HG03097 (cell line): ENCODE measurements around the gene SMO.
A peak's percentile ranks its signal among the peaks of the same experiment; 100 is the strongest.

ENCODE experiments used
- ATAC-seq: cut with Tn5 transposase; IDR thresholded peaks from one replicate; pipeline ENCODE4 v1.9.1; 2021; ENCODE audit not compliant: unreplicated experiment, low FRiP score

The SMO gene

DNA sequence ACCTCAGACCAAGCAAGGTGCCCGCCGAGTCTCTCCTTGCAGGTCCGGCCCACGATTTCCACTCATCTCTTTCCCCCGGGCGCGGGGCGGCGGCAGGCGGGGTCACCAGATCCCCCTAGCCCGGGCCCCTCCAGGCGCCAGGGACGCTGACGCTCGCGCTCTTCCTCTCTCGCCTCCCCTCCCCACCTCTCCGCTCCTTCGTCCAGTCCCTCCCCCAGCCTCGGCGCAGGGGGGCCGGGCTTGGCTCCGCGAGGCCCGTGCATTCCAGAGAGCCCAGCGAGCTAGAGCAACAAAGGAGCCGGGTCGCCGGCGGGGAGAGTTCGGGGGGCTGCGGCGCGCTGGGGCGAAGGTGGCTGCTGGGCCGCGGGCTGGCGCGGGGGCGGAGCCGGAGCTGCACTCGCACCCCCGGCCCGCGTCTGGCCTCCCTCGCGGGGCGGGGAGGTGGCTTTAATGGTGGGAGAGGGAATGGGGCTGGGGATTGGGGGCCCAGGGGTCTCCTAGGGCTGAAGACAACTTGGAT, at the start of gene SMO:
TSS of gene SMO (plus strand) at position 262 of the 520 bp plus-strand sequence. CDS start 519 bp downstream, outside the sequence.
- no peak for ATAC-seq

DNA sequence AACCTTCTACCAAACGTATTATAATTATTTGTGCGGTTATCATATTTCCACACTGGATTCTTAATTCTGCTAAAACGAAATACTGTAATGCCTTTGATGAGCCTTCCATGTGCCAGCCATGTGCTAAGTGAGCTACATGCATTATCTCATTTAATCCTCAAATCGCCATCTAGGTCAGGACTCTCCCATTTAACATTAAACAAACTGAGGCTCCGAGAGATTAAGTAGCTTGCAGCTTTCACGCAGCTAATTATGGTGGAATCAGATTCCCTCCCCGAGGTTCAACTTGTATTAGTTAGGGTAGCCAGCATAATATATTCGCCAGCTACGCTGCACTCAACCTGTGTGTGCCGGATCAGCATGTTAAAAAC, 44.7 kb upstream of the SMO start:
- no peak for ATAC-seq

DNA sequence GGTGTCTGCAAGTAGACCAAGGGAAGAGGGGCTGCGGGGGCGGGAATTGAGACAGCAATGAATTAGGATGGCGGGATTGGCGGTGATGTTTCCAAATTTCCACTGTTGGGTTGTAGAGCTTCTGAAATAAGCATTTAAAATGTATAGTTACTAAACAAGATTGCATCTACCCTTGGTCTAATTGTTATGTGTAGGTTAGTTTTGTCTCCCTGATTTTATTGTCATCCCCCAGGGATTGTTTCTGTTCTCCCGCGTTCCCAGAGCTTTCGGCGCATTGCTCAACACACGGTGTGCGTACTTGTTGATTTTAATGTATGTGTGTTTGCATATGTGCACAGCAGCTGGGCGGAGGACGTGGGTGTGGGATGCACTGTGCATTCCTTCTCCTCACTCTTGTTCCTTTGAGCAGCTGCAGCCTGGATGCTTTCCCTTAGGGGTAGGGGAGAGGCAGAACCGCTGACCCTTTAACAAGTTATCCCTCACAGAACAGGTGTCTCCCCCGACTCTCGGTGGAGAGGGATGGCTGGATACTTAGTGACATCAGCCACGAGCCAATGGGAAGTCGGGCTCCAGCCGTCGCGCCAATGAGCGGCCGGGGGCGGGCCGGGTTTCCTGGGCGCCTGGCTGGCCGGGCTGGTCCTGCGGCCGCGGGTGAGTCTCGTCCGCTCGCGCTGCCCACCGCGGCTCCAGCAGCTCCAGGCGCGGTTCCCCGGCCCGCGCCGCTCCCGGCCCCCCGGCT, 44.2 kb upstream of the SMO start, which contains the start of gene TSPAN33:
TSS of gene TSPAN33 (plus strand) at position 613 of the 739 bp plus-strand sequence. CDS start 274 bp downstream, outside the sequence.
- ATAC-seq, result peak; percentile 70

DNA sequence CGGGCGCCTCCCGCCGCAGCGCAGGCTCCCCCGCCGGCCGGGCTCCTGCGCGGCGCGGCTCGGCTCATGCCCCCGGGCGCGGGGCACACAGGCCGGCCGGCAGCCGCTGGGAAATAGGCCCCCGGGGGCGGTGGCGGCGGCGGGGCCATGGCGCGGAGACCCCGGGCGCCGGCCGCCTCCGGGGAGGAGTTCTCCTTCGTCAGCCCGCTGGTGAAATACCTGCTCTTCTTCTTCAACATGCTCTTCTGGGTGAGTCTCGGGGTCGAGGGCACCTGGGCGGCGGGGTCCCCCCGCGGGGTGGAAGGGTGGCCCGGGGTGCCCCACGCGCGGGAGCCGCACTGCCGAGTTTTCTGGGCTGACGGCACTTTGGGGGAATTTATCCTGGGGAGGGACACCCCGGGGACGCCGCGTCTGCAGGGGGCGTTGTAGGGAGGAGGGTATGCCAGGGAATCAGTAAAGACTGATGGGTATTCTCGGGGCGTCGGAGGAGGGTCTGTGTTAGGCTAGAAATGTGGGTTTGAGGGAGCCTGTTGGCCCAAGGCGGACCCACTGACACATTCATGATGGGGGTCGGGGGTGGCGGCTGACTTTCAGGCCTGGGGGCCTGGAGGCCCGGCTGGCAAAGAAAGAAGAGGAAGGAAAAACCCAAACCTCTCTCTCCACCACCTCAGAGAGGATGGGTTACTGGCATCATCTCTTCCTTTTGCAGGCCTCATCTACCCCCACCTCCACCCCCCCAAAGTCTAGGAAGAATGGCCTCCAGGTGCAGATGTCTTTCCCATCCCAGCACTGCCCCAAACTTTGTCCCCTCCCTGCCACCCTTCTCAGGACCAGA, 43.4 kb upstream of the SMO start:
- ATAC-seq, result no peak

DNA sequence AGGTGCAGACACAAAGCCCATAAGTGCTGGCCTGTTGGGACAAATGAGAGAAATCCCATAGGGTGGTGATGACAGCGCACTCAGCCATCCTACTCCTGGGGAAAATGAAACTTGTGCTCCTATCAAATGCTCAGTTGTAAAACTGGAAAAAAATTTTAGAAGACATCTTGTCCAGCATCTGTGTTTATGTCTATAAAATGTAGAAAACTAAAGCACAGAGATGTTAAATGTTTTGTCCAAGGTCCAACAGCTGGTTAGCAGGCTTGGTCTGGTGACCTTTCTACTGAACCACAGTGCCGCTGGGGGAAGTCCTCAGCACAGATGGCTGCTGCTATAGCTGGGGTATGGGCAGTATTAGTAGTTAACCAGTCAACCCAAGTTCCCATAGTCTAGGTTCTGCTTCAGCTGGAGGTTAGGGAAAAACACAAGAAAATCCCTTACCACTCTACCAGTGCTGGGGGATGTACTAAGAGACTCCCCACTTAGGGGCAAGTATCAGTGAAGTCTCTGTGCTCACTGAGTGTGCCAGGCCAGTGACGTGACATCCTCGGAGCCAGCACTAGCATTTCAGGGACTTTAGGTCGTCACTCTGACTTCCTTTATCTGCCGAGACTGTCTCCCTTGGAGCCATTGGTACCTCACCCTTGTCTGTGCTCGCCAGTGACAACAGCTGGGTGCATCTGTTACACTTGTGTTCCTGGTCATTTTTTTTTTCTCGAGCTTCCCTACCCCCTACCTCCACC, 42.0 kb upstream of the SMO start:
- ATAC-seq, result peak; percentile 57

DNA sequence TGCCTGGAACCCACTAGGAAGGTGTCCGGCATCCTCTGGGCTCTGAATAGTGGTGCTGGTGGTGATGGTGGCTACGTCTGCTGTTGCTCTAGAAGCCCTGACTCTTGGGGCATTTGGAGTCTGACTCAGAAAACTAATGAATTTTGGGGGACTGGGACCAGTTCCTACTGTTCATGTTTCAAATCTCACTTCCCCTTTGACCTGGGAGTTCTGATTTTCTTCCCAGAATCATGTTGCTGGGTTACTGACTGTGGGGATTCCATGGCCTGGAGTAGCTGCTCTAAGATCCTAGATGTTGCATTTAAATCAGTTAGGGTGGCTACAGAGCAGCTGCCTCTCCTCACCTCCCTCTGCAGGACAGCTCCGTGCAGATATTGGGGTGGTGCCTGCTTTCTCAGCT, 40.7 kb upstream of the SMO start:
- ATAC-seq, result no peak

DNA sequence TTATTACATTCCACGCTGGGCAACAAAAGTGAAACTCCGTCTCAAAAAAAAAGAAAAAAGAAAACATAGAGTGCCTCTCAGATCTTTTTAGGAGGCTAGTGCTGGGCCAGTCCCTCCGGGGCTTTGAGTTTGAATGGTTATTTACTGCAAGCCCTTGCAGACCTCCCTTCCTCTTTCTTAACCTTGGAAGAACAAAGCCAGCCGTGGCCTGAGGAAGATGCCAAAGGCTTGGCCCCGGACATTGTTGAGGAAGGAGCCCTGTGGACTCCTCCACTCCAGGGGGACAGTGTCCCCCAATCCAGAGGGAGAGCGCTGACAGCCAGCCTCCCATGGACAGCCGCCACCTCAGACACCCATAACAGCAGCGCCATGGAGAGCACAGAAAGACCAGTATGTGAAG, 38.9 kb upstream of the SMO start:
- ATAC-seq, result no peak

DNA sequence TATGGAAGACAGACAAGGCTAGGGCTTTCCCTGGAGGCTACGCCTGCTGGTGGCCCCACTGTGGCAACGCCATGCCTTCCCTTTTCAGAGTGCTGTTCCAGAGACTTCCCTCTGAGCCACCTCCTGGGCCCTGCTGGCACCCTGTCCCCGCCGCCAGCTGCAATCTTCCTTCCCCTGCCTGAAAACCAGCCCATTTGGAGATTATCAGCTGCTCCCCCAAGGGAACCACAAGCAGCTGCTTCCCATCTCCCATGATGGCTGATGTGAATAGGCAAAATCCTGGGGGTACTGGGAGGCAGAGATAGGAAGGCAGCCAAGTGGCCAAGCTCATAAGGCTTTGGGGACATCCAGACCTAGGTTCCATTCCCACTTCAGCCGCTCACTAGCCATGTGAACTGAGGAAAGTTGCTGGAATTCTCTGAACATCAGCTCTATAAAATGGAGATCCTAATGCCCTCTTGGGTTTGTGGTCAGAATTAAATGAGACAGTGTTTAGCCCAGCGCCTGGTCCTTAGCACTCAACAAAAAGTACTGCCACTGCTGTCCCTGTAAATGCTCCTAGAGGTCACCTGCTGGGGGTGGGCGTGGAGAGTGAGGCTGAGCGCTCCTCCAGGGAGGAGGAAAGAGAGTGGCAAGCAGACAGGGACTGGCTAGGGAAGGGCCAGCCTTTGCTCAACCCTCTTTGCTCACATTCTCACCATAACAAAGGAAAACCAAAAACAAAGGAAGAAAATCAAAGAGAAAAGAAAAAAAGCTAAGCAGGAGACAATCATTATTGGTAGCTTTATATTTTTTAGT, 38.0 kb upstream of the SMO start:
- ATAC-seq, result no peak

DNA sequence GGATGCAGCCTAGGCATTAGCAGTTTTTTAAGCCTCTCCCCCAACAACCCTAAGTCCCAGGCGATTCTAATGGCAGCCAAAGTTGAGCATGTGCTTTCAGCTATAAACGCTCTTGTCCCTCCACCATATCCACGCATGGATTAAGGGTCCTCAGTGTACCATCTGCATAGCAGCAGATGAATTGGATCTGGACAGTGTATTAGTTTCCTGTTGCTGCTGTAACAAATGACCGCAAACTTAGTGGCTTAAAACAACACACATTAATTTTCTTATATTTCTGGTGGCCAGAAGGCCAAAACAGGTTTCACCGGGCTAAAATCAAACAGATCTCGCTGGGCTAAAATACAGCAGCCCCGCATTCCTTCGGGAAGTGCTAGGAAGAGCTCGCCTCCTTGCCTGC, 30.8 kb upstream of the SMO start:
- no peak for ATAC-seq

DNA sequence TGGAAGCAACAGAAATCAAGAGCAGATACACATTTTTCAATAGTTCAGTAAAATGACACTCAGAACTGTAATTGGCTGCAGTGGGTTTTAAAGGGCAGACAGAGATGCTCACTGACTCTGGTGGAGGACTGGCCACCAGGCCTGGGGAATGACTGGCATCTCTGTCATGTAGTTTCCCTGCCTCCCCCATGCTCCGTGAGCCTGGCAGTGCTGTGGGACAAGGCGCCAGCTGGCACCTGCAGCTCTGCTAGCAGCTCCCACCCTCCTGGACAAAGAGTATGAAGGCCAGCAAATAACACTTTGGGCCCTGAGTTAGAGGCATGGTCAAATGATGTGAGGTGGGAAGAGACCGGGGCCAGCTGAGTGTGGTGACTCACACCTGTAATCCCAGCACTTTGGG, 28.9 kb upstream of the SMO start:
- no peak for ATAC-seq

DNA sequence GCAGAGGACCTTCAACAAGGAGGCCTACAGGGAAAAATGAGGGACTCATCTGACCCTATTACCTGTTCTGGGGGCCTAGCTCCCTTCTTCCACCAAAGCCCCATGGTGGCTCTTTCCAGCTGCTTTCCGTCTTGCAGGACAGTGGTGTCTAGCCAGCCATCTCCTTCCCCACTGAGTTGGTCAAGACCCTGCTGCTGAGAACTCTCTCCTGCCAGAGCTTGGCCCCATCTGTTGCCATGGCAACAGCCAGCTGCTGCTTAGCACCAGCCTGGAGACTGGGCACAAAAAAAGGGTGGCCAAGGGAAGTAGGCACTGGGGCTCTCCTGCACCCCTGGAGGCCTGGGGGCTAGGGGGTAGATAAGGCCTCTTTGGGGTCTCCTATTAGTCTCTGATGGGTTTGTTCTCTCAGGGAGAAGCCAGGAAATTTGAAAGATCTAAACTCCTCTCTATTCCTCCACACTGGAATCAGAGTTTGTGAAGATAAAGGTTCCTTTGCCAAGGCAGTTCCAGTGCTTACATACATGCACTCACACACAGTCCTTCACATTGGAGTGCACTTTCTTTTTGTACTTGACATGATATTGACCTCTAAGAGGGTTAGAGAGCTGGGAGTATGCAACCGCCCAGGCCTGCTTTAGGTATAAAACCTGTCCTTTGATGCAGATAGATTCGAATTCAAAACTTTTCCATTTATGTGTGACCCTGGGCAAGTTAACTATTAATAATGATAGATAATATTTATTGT, 28.1 kb upstream of the SMO start:
- ATAC-seq, result no peak

DNA sequence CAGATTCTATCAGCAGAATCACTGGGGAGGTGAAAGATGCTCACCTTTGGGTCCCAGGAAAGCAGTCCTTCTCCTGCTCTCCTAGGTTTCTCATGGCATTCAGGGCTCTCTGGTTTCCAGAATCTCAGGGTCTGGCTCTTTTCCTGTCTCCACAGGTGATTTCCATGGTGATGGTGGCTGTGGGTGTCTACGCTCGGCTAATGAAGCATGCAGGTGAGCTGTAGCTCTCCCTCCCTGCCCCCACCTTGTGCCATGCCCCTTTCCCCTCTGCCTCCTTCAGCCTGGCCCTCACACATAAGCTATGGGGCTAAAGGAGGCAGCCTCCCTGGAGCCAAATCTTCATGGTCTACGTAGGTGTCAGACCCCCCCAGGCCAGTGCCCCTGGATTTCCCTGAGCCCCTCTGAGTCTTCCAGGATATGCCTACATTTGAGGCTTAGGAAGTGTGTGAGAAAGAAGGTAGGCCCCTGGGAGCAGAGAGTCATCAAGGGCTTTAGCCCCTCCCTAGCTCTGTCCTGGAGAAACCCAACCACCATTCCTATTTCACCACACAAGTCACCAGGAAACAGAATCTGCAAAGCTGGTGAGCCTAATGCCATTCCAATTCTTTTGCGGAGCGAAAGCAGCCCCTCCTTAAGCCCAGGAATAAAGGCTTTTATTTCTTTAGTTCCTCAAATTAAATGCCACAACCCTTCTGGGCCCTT, 26.8 kb upstream of the SMO start:
- no peak for ATAC-seq

DNA sequence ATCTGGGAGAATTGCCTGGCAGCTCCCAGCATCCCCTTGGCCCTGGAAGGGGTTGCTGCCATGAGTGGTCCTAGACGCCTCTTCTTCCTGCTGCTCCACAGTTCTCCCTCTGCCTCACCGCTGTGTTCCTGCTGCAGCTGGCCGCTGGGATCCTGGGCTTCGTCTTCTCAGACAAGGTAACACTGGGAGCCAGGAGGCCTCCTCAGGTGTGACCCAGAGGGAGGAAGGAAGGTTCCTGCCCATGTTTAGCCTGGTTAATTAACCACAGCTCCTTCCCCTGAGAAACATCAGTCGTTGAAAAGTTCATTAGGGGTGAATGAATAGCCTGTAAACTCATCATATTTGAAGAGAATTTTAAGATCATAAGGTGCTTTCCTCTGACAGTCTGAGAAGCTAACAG, 25.7 kb upstream of the SMO start:
- no peak for ATAC-seq

DNA sequence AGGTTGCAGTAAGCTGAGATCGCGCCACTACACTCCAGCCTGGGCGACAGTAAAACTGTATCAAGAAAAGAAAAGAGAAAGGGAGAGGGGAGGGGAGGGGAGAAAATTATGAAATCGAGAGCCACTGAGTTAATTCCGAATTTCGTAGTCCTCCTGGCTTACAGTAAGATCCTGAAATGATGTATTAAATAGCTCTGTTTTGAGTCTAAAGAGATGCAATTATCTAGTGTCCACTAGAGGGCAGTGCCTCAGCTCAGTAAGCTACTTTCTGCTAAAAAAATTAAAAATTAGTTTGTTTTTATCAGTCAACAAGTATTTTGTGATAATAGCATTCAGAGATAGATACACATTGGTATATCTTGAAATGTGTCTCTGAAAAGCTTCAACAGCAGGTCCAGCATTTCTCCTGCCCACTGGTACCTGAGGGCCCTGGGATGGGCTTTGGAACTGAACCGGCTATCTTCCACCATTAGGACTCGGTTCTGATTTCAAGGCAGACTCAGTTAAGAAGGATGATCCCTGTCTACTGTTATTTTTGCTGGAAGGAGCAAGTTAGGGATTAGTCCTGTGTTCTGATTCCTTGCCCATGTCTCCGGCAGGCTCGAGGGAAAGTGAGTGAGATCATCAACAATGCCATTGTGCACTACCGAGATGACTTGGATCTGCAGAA, 24.4 kb upstream of the SMO start:
- no peak for ATAC-seq

DNA sequence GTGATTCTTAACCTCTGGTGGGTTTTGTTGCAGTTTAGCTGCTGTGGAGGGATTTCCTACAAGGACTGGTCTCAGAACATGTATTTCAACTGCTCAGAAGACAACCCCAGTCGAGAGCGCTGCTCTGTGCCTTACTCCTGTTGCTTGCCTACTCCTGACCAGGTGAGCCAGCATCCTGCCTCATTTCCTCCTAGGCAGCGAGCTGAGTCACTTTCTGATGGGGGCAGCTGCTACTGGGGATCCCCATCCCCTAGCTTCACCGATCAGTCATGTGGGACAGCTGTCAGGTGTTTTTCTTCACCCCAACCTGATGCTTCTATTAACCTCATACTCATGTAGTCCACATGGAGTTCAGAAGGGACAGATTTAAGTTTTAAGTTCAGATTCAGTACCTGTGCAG, 21.7 kb upstream of the SMO start:
- ATAC-seq, result peak; percentile 49

DNA sequence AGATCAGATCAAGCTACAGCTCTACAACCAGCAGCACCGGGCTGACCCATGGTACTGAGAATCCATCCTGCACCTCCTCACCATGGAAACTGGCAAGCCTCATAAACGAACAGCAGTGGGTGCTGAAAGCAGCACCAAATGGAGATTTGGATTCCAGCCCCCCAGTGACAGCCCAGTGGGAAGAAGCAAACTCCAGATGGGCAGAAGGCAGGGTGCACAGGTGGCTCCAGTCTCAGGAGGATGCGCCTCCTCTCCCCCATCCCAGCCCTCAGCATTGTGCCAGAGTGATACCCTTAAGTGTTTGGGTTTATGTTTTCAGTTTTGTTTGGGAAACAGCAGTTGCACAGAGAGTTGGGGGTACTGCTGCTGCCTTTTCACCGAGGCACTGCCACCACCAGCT, 20.6 kb upstream of the SMO start:
- ATAC-seq, result no peak

DNA sequence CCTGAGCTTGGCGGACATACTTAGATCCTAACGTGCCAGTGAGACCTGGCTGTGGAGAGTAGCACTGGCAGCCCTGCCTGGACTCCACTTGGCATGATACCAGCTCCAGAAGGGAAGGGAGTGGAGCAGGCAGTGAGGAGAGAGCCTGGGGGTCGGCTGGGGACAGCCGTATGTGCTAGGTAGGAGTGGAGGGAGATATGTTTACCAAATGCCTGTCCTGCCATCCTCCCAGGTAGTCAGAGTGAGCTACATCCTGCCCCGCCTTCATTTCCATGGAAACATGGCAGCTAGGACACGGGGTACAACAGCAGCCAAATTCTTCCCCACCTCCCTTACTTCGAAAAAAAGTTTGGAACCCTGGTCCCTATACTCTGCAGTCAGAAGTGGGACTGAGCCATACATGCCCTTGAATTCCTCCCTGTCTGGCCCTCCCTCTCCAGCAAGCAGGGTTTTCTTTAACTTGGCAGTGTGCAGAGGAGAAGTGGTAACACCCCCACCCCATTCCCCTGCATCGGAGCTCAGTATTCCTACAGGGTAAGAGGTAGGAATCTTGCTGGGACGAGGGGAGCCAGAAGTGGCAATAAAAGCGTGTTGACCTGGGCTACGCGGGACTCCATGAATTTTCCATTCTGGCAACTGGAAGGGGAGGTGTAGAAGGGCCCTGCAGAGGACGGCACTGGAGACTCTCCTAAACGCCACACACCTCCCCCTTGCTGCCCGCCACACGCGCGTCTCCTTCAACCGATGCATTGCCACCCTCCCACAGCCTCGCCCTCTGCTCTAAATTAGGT, 20.0 kb upstream of the SMO start:
- no peak for ATAC-seq
